HG03565 (cell line): ENCODE results near the gene RBBP7.

Experiments
- ATAC-seq: cut with Tn5 transposase; IDR thresholded peaks from one replicate; pipeline ENCODE4 v1.9.1; 2021; ENCODE audit warnings: mild to moderate bottlenecking, moderate library complexity; ENCODE audit not compliant: unreplicated experiment

The RBBP7 gene

GRCh38 chrX:16867947-16868346, 2.2 kb downstream of the RBBP7 start:
- no peak for ATAC-seq

GRCh38 chrX:16862829-16863228, 7.3 kb downstream of the RBBP7 start:
- ATAC-seq, result no peak

DNA sequence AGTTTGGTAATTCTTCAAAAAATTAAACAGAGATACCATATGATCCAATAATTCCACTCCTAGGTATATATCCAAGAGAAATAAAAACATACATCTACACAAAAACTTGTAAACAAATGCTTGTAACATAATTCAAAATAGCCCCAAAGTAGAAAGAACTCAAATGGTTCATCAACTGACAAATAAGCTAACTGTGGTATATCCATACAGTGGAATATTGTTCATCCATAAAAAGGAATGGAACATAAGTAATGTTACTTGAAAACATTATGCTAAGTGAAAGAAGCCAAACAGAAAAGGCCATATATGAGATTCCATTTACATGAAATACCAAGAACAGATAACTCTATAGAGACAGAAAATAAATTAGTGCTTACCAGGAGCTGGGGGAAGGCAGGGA, 13.4 kb downstream of the RBBP7 start:
- no peak for ATAC-seq

DNA sequence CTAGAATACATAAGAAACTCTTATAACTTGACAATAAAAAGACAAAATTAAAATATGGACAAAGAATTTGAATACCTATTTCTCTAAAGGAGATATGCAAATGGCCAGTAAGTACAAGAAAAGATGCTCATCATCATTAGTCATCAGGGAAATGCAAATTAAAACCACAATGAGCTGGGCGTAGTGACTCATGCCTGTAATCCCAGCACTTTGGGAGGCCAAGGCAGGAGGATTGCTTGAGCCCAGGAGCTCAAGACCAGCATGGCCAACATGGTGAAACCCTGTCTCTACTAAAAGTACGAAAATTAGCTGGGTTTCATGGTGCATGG, 14.1 kb downstream of the RBBP7 start:
- ATAC-seq, result peak; percentile 48

DNA sequence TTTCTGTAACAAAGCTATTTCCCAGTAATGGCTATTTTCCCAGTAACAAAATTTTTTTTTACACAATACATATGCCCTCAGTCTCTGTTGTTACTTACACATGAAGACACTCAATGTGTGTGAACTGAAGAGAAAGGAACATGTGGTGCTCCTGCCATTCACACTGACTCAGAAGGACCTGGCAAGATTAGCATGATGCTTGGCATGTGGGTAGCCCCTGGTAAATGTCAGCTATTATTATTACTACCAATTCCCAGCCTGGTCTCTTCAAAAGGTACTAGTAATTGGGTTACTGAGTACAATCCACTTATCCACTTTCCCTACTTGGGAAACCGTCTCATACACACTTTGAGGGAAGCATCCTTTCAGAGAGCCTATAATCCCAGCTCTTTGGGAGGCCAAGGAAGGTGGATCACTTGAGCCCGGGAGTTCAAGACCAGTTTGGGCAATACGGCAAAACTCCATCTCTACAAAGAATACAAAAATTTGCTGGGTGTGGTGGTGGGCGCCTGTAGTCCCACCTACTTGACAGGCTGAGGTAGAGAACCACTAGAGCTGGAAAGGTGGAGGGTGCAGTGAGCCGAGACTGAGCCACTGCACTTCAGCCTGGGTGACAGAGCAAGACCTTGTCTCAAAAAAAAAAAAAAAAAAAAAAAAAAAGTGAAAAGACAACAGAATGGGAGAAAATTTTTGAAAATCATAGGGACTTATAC, 14.6 kb downstream of the RBBP7 start:
- no peak for ATAC-seq

DNA sequence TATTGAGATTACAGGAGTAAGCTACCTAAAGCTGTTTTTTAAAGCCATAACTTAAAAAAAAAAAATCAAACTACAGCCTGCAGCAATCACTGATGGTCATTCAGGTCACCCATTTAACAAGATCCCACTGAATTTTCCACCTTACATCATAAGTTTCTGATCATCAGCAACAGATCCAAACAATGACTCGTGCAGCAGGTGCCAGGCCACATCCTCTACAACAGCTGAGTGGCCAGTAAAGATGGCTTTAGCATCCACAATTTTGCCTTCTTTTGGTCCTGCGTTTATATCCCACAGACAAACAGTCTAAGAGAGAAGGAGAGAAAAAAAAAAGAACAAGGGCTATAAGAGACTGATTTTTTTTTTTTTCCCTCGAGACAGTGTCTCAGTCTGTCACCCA, 16.6 kb downstream of the RBBP7 start:
- ATAC-seq, result no peak

GRCh38 chrX:16852617-16853179, 17.5 kb downstream of the RBBP7 start:
- no peak for ATAC-seq

DNA sequence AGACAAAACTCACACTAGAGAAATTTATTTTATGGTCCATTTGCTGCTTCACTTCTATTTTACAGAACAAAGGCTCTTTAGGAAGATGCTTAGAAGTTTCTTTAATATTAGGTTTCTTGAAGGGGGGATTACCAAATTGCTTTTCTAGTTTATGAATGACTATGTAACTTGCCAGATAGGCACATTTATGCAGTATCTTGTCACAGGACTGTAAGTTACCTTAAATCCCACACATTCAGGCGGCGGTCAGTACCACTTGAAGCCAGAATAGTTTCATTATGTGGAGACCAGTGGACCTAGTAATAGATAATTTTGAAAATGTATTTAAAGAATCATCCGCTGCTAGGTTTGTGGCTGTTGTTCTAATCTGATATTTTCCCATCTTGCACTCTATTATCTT, 18.3 kb downstream of the RBBP7 start:
- no peak for ATAC-seq

- no peak for ATAC-seq
Measured at GRCh38 chrX:16851421-16851820, 18.7 kb downstream of the RBBP7 start.

- no peak for ATAC-seq
Measured at GRCh38 chrX:16848541-16848940, 21.6 kb downstream of the RBBP7 start.

- ATAC-seq, result no peak
Measured at GRCh38 chrX:16845686-16846085, 24.5 kb downstream of the RBBP7 start.

GRCh38 chrX:16843208-16843909, 26.8 kb downstream of the RBBP7 start:
- no peak for ATAC-seq

GRCh38 chrX:16842684-16843083, 27.5 kb downstream of the RBBP7 start:
- ATAC-seq, result no peak

- ATAC-seq, result no peak
Measured at GRCh38 chrX:16839852-16840460, 30.2 kb downstream of the RBBP7 start.

GRCh38 chrX:16839219-16839851, 30.8 kb downstream of the RBBP7 start:
- no peak for ATAC-seq

DNA sequence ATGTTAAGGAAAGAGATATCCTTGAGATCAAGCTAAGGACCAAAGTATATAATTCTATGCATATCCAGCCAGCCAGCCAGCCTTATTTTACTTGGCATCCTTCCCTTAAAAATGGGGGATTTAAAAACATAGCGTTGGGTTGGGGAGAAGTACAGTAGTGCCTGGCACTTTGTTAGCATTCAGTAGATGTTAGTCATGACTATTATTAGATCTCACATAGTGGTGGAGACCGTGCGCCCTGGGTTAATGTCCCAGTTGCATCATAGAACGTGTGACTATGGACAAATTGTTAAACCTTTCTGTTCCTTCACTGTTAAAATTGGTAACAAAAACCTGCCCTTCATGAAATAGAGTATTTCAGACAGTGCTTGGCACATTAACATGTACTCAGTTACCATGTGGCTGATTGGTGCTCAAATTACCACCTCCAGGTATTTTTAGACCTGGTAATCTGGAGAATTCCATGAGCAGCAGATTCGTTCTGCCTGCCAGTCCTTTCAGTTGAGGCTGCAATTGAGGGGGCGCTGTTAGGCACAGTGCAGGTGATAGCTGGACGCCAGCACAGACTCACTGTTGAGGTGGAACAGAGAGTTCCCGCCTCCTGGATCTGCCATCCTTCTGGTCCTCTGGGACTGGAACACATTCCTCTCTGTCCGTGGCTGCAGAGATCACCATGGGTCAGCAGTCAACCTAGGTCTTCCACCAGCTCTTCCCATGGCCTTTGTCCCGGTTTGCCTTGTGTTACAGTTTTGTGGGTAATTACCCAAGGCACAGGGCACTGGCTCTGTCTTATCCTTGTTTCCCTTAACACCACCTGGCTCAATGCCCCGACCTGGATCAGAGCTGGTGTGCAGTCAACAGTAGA, 31.7 kb downstream of the RBBP7 start:
- no peak for ATAC-seq

DNA sequence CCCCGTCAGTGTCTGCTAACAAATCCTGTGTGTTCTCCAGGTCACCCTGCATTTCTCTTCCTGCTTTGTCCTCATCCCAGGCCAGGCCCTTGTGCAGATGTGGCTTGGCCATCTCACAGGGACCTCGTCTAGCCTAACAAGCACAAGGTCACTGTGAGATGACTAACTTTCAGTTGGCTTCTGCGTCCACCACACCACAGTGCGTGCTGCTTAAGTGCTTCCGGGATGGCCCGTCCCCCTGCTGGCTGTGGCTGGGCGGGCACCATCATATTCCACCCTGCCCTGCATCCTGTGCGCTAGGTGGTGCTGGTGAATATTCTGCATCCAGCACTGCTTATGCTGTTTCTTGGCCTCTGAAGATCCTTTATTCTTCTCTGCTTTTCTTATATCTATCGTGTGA, 33.8 kb downstream of the RBBP7 start:
- ATAC-seq, result no peak

- ATAC-seq, result no peak
Measured at GRCh38 chrX:16834806-16835205, 35.4 kb downstream of the RBBP7 start.

GRCh38 chrX:16832301-16832700, 37.9 kb downstream of the RBBP7 start:
- no peak for ATAC-seq

DNA sequence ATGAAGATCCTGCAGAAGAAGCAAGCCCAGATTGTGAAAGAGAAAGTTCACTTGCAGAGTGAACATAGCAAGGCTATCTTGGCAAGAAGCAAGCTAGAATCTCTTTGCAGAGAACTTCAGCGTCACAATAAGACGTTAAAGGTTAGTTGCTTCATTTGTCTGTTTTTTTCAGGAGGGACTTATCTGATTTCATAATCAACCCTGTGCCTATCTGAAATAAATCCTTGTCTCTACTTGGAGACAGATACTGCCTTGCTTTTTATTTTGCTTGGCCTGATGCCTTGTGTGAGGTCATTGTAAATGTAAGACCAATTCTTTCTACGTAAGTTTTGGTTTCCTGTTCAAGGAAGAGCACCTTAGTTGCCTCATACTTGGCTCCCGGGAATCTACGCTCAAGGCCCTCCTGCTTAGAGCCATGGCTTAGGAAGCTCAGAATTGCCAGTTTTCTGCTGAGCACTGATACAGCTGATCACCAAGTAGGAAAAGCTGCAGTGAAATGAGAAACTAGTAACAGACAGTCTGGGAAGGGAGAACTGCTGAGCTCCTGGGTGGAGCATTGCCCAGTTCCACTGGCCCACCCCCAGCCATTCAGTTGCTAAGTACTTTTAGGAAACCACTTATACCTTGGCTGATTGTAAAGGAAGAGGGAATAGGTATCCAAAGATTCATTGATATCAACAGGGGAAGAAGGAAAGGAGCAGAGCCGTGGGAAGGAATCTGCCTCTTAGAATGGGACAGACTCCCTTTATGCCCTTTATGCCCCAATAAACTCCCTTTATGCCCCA, 41.8 kb downstream of the RBBP7 start:
- ATAC-seq, result no peak
